Posterior vena cava (tissue), 2 donors: ENCODE measurements around the gene MROH2A. TPM values are rescaled to one million over a fixed set of nuclear protein-coding genes. Genes with fewer than 3 reads are reported as not detected.

Source experiments
- DNase-seq: peaks from one replicate; pipeline ENCODE4 v3.0.0-alpha.2; 2020; ENCODE audit warnings: low spot score
- intact Hi-C, 2 donors: fragments of 100-400 bp; cut with DNase I; formaldehyde crosslinking; loops; one replicate each; pipeline versions ENCODE4 v1.14.1 to v1.14.2; 2022 to 2023
- total RNA-seq, 2 donors: library from RNA; stranded (reverse); fragmentation: NEBNext Ultra II Directional; extraction: Animal tissue kit (Norgen Biotek cat#: 25700); gene quantifications; one replicate each; pipeline ENCODE4 v1.2.1, GENCODE V29; 2021
- donor health status: DM: yes; HTN: yes; CAD: no.
- donor health status: DM: yes; HTN: yes; CAD: no.

The MROH2A gene
- total RNA-seq, 2 donors from 2014 or later, result not detected

- intact Hi-C loops, result no loop called here
- peak; percentile 20 for DNase-seq
These were observed 36.1 kb downstream of the MROH2A start for GRCh38 chr2:233814056-233814835.

- DNase-seq, result no peak
These were observed 37.7 kb downstream of the MROH2A start for GRCh38 chr2:233815861-233816260.

GRCh38 chr2:233816334-233816733 is 38.2 kb downstream of the MROH2A start:
- DNase-seq, result peak; percentile 16

More at GRCh38 chr2:233815861-233816260, 37.7 kb downstream of the MROH2A start:
- intact Hi-C loops, result no loop called here

GRCh38 chr2:233816771-233817170 is 38.6 kb downstream of the MROH2A start:
- DNase-seq, result peak; percentile 53
- intact Hi-C loops, result no loop called here

More at GRCh38 chr2:233816334-233816733, 38.2 kb downstream of the MROH2A start:
- intact Hi-C loops, result no loop called here

GRCh38 chr2:233817361-233817911 is 39.3 kb downstream of the MROH2A start:
- intact Hi-C loops, result no loop called here
- peak; percentile 48 for DNase-seq

GRCh38 chr2:233817995-233818638 is 40.0 kb downstream of the MROH2A start:
- intact Hi-C loops, result no loop called here

GRCh38 chr2:233818639-233819621 is 40.8 kb downstream of the MROH2A start:
- peak; percentile 79 for DNase-seq

More at GRCh38 chr2:233817995-233818638, 40.0 kb downstream of the MROH2A start:
- peak; percentile 74 for DNase-seq

GRCh38 chr2:233819884-233820773 is 42.0 kb downstream of the MROH2A start:
- peak; percentile 76 for DNase-seq
- intact Hi-C loops, result loop anchor here in 1 of 2 donors (5.0 kb wide), 1 partner anchor 1687 kb away; no protein-coding TSS in a partner anchor

More at GRCh38 chr2:233818639-233819621, 40.8 kb downstream of the MROH2A start:
- intact Hi-C loops, result no loop called here

GRCh38 chr2:233820774-233821105 is 42.6 kb downstream of the MROH2A start:
- intact Hi-C loops, result loop anchor here in 1 of 2 donors (5.0 kb wide), 1 partner anchor 1687 kb away; no protein-coding TSS in a partner anchor
- peak; percentile 54 for DNase-seq

- intact Hi-C loops, result loop anchor here in 1 of 2 donors (5.0 kb wide), 1 partner anchor 1686 kb away; no protein-coding TSS in a partner anchor
- DNase-seq, result peak; percentile 11
These were observed 43.1 kb downstream of the MROH2A start for GRCh38 chr2:233821196-233821595.

GRCh38 chr2:233821709-233822100 is 43.6 kb downstream of the MROH2A start:
- intact Hi-C loops, result loop anchor here in 1 of 2 donors (5.0 kb wide), 1 partner anchor 1686 kb away; no protein-coding TSS in a partner anchor
- peak; percentile 37 for DNase-seq

GRCh38 chr2:233822101-233822771 is 44.1 kb downstream of the MROH2A start:
- DNase-seq, result peak; percentile 67
- intact Hi-C loops, result loop anchor here in 1 of 2 donors (5.0 kb wide), 1 partner anchor 1685 kb away; no protein-coding TSS in a partner anchor

GRCh38 chr2:233822781-233823730 is 44.9 kb downstream of the MROH2A start:
- intact Hi-C loops, result loop anchor here in 1 of 2 donors (5.0 kb wide), 1 partner anchor 1684 kb away; no protein-coding TSS in a partner anchor
- peak; percentile 75 for DNase-seq

GRCh38 chr2:233823731-233824121 is 45.6 kb downstream of the MROH2A start:
- DNase-seq, result peak; percentile 49
- intact Hi-C loops, result loop anchor here in 1 of 2 donors (5.0 kb wide), 1 partner anchor 1684 kb away; no protein-coding TSS in a partner anchor

- intact Hi-C loops, result loop anchor here in 1 of 2 donors (5.0 kb wide), 1 partner anchor 1683 kb away; no protein-coding TSS in a partner anchor
- DNase-seq, result peak; percentile 10
These were observed 46.2 kb downstream of the MROH2A start for GRCh38 chr2:233824373-233824772.
